Measurements from ENCODE around the gene TRIB2. TPM values are rescaled to one million over a fixed set of nuclear protein-coding genes. Genes with fewer than 3 reads are reported as not detected.

TRIB2 gene
- total RNA-seq, 1 experiment from 2014 or later = 132 TPM

DNA sequence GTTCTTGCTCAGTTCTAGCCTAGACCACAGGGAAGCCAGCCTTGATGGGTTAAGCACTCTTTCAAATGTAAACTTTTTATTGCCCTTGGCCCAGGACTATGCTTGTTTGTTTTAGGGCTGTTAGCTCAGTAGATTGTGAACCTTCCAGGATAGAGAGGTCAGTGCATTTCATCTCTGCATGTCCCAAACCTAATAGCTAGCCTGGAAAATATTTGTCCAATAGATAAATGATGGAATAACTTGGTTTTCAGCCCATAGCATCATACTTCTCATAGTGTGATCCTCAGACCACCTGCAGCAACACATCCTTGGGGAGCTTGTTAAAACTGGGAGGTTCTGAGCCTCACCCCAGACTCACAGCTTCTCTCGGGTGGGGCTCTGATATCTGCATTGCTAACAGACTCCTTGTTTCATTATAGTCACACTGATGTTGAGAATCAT is 59.8 kb downstream of the TRIB2 start:
- DNase-seq (ENCODE audit: low read depth) = no peak

GRCh38 chr2:12778369-12778768 is 61.6 kb downstream of the TRIB2 start:
- DNase-seq (ENCODE audit: low read depth) = no peak

DNA sequence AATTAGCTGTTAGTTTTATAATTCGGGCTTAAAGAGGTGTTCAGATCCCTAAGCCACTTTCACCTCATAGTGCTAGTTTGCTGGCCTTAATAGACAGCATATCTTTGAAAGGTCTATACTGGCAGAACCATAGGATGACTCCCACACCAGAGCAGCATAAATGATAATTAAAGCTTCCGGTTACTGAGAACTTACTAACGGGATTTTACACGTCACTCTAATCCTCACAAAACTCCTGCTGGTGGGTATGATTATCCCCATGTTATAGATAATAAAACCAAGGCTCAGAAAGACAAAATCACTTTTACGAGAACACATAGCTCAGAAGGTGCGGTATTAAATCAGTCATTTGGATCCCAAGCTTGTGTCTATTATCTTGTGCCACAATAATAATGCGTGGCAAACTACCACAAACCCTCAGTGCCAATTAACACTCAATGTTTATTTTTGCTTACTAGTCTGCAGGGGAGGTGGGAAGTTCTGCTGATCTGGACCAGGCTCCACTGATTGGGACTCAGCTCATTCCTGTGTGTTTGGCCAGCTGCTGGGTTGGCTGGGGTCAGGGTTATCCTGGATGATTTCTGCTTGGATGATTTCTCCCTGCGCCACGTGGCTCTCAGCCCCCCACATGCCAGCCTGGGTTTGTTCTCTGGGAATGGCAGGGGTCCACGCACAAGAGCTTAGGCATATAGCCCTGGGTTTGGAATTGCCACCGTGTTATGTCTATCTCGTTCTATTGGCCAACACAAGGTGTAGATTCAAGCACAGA is 62.3 kb downstream of the TRIB2 start:
- DNase-seq (ENCODE audit: low read depth) = no peak

- no peak for DNase-seq (ENCODE audit: low read depth)
Observed at GRCh38 chr2:12781329-12781728, 64.6 kb downstream of the TRIB2 start.

DNA sequence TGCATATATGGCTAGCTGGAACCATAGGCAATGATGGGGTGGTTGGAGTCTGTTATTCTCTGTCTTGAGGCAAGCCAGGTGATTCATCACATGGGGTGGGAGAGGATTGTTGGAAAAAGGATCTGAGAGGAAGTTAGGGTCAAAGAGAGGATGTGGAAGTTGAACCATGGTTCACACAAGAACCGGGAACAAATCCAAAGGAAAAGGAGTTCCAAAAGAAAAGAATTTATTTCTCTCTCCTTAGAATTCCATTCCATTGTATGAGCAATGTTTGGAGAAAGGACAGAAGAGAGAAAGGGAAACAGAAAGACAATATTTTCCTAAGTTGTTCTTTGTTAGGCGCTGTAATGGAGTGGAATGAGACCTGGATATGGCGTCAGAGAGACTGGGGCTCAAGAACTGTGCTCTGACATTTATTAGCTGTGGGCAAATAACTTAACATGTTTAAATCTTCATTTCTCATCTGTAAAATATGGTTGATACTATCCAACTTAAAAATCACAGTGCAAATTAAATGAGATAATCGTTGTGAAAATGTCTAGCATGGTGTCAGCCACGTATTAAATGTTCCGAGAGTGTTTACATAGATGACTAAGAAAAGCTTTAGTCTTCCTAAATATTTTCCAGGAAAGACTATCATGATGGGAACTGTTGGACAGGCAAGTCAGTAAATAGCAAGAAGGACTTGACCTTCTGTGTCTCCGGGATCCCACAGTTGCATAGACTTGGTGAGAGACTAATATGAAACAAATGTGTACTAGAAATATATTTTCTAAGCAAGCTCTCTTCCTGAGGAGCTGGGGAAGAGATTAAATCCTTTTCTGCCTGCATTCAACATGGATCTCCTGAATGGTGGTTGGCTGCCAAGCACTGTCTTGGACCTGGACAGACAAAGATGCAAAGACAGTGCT is 71.4 kb downstream of the TRIB2 start:
- peak; percentile 91 for DNase-seq (ENCODE audit: low read depth)

- no peak for DNase-seq (ENCODE audit: low read depth)
Observed at GRCh38 chr2:12791906-12792305, 75.2 kb downstream of the TRIB2 start.

Measured in RPMI7951 (cell line).